Keratinocyte (primary cell): Measurements from ENCODE around the gene RHCG. TPM values are rescaled to one million over a fixed set of nuclear protein-coding genes. Genes with fewer than 3 reads are reported as not detected.

Source experiments
- DNase-seq: peaks from one replicate; pipeline ENCODE4 v3.0.0-alpha.2; 2011; ENCODE audit warnings: low read depth, missing footprints, low spot score
- FAIRE-seq: peaks from 2 replicates; lab custom pipeline; 2011; peaks lifted over from hg19 to GRCh38; lab: Jason Lieb, UNC
- H2AFZ ChIP-seq: 2 replicates; pipeline ENCODE4 v1.6.0; 2012; ENCODE audit warnings: low read length, control low read depth, inconsistent platforms; ENCODE audit not compliant: control insufficient read depth
- H3K27ac ChIP-seq: 2 replicates; pipeline ENCODE4 v1.5.1; 2011; ENCODE audit warnings: low read length; ENCODE audit not compliant: control insufficient read depth, insufficient read depth
- H3K27me3 ChIP-seq: 3 replicates; pipeline ENCODE4 v1.6.0; 2011; ENCODE audit warnings: low read length; ENCODE audit not compliant: control insufficient read depth, insufficient read depth; ENCODE audit errors: extremely low read depth
- H3K36me3 ChIP-seq, 2 experiments: 2 replicates in 1 of 2; 3 replicates in 1 of 2; pipeline ENCODE4 v1.5.1; 2011; ENCODE audit warnings: low read length in 2 of 2, mild to moderate bottlenecking in 1 of 2; ENCODE audit not compliant: control insufficient read depth in 2 of 2, insufficient read depth in 2 of 2; ENCODE audit errors: extremely low read depth in 1 of 2
- H3K4me1 ChIP-seq: 3 replicates; pipeline ENCODE4 v1.5.1; 2011; ENCODE audit warnings: low read length; ENCODE audit not compliant: control insufficient read depth, insufficient read depth; ENCODE audit errors: extremely low read depth
- H3K4me2 ChIP-seq: 3 replicates; pipeline ENCODE4 v1.6.0; 2011; ENCODE audit warnings: low read depth, low read length; ENCODE audit not compliant: control insufficient read depth, insufficient read depth; ENCODE audit errors: extremely low read depth
- H3K4me3 ChIP-seq, 3 experiments: fragments of 200-600 bp in 1 of 3; sonication (generic) in 1 of 3; 2 replicates in 2 of 3; 3 replicates in 1 of 3; pipeline ENCODE4 v1.5.1; 2011 to 2016; ENCODE audit warnings: low read length in 3 of 3, mild to moderate bottlenecking in 3 of 3, control low read depth in 2 of 3, inconsistent platforms in 1 of 3, low read depth in 1 of 3, mixed read lengths in 1 of 3, mixed run types in 1 of 3, moderate library complexity in 1 of 3; ENCODE audit not compliant: control insufficient read depth in 2 of 3, insufficient read depth in 2 of 3; ENCODE audit errors: extremely low read depth in 1 of 3
- H3K79me2 ChIP-seq: 2 replicates; pipeline ENCODE4 v1.6.0; 2012; ENCODE audit warnings: low read length; ENCODE audit not compliant: control insufficient read depth, insufficient read depth
- H3K9ac ChIP-seq: 3 replicates; pipeline ENCODE4 v1.6.0; 2011; ENCODE audit warnings: low read length; ENCODE audit not compliant: control insufficient read depth, insufficient read depth; ENCODE audit errors: extremely low read depth
- H3K9me1 ChIP-seq: 3 replicates; pipeline ENCODE4 v1.6.0; 2011; ENCODE audit warnings: low read length; ENCODE audit not compliant: control insufficient read depth, insufficient read depth; ENCODE audit errors: extremely low read depth
- H3K9me3 ChIP-seq: 2 replicates; pipeline ENCODE4 v1.5.1; 2012; ENCODE audit warnings: low read depth, low read length; ENCODE audit not compliant: control insufficient read depth
- H4K20me1 ChIP-seq: 3 replicates; pipeline ENCODE4 v1.6.0; 2011; ENCODE audit warnings: low read length; ENCODE audit not compliant: control insufficient read depth, insufficient read depth; ENCODE audit errors: extremely low read depth
- EZH2 ChIP-seq: IDR thresholded peaks from one replicate; pipeline ENCODE4 v1.6.1; 2012; ENCODE audit warnings: inconsistent platforms, mild to moderate bottlenecking, low read length, moderate library complexity
- dilution Hi-C: fragments of 300-500 bp; cut with MboI; formaldehyde crosslinking; loops from one replicate; pipeline ENCODE4 v1.7.0; 2020; ENCODE audit warnings: low sequenced_read_pairs; ENCODE audit not compliant: extremely low pct_ligation_motif_present
- polyA plus RNA-seq, 5 experiments: library from polyadenylated mRNA; depleted of rRNA in 3 of 5; stranded (reverse) in 3 of 5; stranded (forward) in 1 of 5; unstranded in 1 of 5; fragments of >200 nt; gene quantifications; 1 replicate in 1 of 5; 2 replicates in 3 of 5; 3 replicates in 1 of 5; pipeline versions ENCODE4 v1.2.1 to v1.2.3, GENCODE V29; 2011 to 2012; ENCODE audit warnings: missing spikeins in 2 of 5, low read depth in 1 of 5, low replicate concordance in 1 of 5
- TF ChIP-seq, protein P1 (sequence below), 3 experiments: IDR thresholded peaks in 1 of 3; conservative IDR thresholded peaks in 1 of 3; optimal IDR thresholded peaks in 1 of 3; 2 replicates in 2 of 3; 3 replicates in 1 of 3; pipeline versions ENCODE3 to v1.5.1; 2011; ENCODE audit warnings: low read length in 3 of 3, mild to moderate bottlenecking in 3 of 3, moderate library complexity in 2 of 3, control low read depth in 1 of 3, inconsistent platforms in 1 of 3; ENCODE audit not compliant: insufficient read depth in 2 of 3; ENCODE audit errors: extremely low read depth in 1 of 3

Gene RHCG
- polyA plus RNA-seq, 1 donor (not counting 4 experiments of a cell fraction or from before 2014, with no cell fraction given), result 6.9 TPM

DNA sequence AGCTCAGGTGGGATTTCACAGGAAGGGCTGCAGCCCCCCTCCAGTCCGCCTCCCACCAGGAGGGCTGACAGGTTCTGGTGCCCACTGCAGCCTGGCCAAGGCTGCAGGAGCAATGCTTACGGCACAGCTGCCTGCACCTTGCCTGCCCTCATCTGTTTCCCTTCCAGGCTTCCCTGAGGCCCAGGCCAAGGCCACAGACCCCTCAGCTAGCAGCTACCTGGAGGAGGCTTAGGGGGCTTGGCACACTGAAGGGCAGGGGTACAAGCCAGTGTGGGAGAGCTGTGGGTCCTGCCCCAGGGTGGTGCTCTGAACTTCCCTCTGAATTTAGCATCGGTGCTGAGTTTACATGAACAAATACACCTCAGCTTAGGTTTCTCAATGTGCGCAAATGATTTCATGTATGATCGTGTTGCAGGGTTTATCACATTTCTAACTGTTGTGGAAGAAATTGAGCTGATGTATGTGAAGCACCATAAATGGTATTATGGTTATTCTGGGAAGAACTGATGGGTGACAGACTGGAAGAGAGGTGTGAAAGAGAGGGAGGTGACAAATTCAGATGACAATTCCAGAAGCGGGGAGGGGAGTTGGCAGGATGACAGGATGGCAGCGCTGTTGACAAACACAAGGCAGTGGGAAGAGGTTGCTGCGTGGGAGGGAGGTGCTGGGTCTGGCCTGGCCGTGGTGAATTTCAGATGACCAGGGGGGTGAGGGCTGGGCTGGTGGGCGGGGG is 6.1 kb downstream of the RHCG start:
- no peak overlapping the region for H3K9ac ChIP-seq
- H4K20me1 ChIP-seq, result peaks cover 3% of the 10 kb centered on the region
- H3K9me1 ChIP-seq, result no peaks in the 10 kb centered on the region
- no peak for FAIRE-seq
- peaks cover 28% of the 10 kb centered on the region for H3K27me3 ChIP-seq
- H3K36me3 ChIP-seq, result no peaks in the 10 kb centered on the region
- no peak overlapping the region for H3K4me3 ChIP-seq
- TF ChIP-seq, protein P1, sequence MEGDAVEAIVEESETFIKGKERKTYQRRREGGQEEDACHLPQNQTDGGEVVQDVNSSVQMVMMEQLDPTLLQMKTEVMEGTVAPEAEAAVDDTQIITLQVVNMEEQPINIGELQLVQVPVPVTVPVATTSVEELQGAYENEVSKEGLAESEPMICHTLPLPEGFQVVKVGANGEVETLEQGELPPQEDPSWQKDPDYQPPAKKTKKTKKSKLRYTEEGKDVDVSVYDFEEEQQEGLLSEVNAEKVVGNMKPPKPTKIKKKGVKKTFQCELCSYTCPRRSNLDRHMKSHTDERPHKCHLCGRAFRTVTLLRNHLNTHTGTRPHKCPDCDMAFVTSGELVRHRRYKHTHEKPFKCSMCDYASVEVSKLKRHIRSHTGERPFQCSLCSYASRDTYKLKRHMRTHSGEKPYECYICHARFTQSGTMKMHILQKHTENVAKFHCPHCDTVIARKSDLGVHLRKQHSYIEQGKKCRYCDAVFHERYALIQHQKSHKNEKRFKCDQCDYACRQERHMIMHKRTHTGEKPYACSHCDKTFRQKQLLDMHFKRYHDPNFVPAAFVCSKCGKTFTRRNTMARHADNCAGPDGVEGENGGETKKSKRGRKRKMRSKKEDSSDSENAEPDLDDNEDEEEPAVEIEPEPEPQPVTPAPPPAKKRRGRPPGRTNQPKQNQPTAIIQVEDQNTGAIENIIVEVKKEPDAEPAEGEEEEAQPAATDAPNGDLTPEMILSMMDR (optimal IDR thresholded peaks at IDR 0.05 in 1 of 3, IDR thresholded peaks at IDR 0.05 in 1 of 3, conservative IDR thresholded peaks at IDR 0.05 in 1 of 3; ENCODE audit: extremely low read depth in 1 of 3, insufficient read depth in 2 of 3, low read length in 3 of 3), result no peak
- TF ChIP-seq EZH2, result no peak
- dilution Hi-C loops, result no loop called here
- H3K27ac ChIP-seq, result no peak overlapping the region
- no peaks in the 10 kb centered on the region for H3K9me3 ChIP-seq
- H2AFZ ChIP-seq, result no peak overlapping the region
- DNase-seq, result no peak
- H3K4me2 ChIP-seq, result no peak overlapping the region
- H3K4me1 ChIP-seq, result peaks cover 2% of the 10 kb centered on the region
- H3K79me2 ChIP-seq, result no peaks in the 10 kb centered on the region

DNA sequence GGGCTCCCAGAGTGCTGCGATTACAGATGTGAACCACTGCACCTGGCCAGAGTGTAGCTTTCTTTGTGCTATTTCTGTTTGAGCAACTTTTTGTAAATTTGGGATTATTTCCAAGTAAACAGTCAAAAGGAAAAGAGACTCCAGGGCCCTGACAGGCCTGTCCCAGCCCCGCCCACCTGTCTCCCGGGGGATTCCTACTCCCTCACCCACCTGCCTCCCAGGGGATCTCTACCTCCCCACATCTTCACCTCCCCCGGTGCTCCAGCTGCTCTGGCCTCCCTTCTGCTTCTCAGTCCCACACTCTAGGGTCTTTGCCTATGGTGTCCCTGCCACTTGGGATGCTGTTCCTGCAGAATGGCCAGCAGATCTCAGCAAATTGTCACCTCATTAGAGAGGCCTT is 7.0 kb downstream of the RHCG start:
- no peaks in the 10 kb centered on the region for H3K9me3 ChIP-seq
- H4K20me1 ChIP-seq, result peaks cover 3% of the 10 kb centered on the region
- H3K4me2 ChIP-seq, result no peak overlapping the region
- H3K27me3 ChIP-seq, result peaks cover 24% of the 10 kb centered on the region
- H3K9me1 ChIP-seq, result no peaks in the 10 kb centered on the region
- no peak overlapping the region for H3K27ac ChIP-seq
- TF ChIP-seq, protein P1 (optimal IDR thresholded peaks at IDR 0.05 in 1 of 3, IDR thresholded peaks at IDR 0.05 in 1 of 3, conservative IDR thresholded peaks at IDR 0.05 in 1 of 3; ENCODE audit: extremely low read depth in 1 of 3, insufficient read depth in 2 of 3, low read length in 3 of 3), result no peak
- TF ChIP-seq EZH2, result no peak
- H3K79me2 ChIP-seq, result no peaks in the 10 kb centered on the region
- no peaks in the 10 kb centered on the region for H3K4me1 ChIP-seq
- H3K9ac ChIP-seq, result no peak overlapping the region
- DNase-seq, result no peak
- H3K36me3 ChIP-seq, result no peaks in the 10 kb centered on the region
- H2AFZ ChIP-seq, result no peak overlapping the region
- no peak for FAIRE-seq
- H3K4me3 ChIP-seq, result no peak overlapping the region
- dilution Hi-C loops, result no loop called here
